Activated CD8-positive, alpha-beta T cell treated with anti-CD3 and anti-CD28 coated beads for 36 hours (primary cell): ENCODE results near the gene SFRP5. TPM values are rescaled to one million over a fixed set of nuclear protein-coding genes. Genes with fewer than 3 reads are reported as not detected.
A peak's percentile ranks its signal among the peaks of the same experiment; 100 is the strongest.

Experiments used
- ATAC-seq: fragments of 200-7000 bp; cut with Tn5 transposase; one replicate; pipeline ENCODE4 v1.10.0; 2021; ENCODE audit warnings: mild to moderate bottlenecking, moderate library complexity
- CTCF ChIA-PET: fragments of 350-600 bp; sonication (Branson Sonifier 250); formaldehyde crosslinking; loops from one replicate; lab custom pipeline; 2021; ENCODE audit warnings: antibody characterized with exemption; lab: Charles Lee
- POLR2A ChIA-PET: fragments of 350-600 bp; sonication (Branson Sonifier 250); formaldehyde crosslinking; loops from one replicate; lab custom pipeline; 2021; ENCODE audit warnings: antibody characterized with exemption; lab: Charles Lee
- DNase-seq: peaks from one replicate; pipeline ENCODE4 v3.0.0-alpha.2; 2020
- H3K27ac Mint-ChIP-seq: one replicate; pipeline ENCODE4 v1.8.0; 2021; ENCODE audit warnings: mild to moderate bottlenecking, mixed read lengths
- H3K27me3 Mint-ChIP-seq: one replicate; pipeline ENCODE4 v1.8.0; 2021; ENCODE audit warnings: mixed read lengths
- H3K36me3 Mint-ChIP-seq: one replicate; pipeline ENCODE4 v1.8.0; 2021; ENCODE audit warnings: low read depth, mixed read lengths
- H3K4me1 Mint-ChIP-seq: one replicate; pipeline ENCODE4 v1.8.0; 2021; ENCODE audit warnings: low read depth, mixed read lengths
- H3K4me3 Mint-ChIP-seq: one replicate; pipeline ENCODE4 v1.8.0; 2021; ENCODE audit warnings: mild to moderate bottlenecking, moderate library complexity, mixed read lengths
- H3K9me3 Mint-ChIP-seq: one replicate; pipeline ENCODE4 v1.8.0; 2021; ENCODE audit warnings: mixed read lengths
- intact Hi-C: fragments of 100-400 bp; cut with micrococcal nuclease; formaldehyde crosslinking; loops from one replicate; pipeline ENCODE4 v1.10.0; 2022
- total RNA-seq, 2 experiments: library from RNA; stranded (reverse); gene quantifications; one replicate each; pipeline ENCODE4 v1.2.3, GENCODE V29; 2021
- TF ChIP-seq, protein P1 (sequence below): fragments of 200-600 bp; IDR thresholded peaks from one replicate; pipeline ENCODE4 v1.8.0; 2022; ENCODE audit warnings: antibody characterized with exemption, mild to moderate bottlenecking

Gene SFRP5
- total RNA-seq, 2 experiments from 2014 or later = 0.60 to 0.74 TPM

DNA sequence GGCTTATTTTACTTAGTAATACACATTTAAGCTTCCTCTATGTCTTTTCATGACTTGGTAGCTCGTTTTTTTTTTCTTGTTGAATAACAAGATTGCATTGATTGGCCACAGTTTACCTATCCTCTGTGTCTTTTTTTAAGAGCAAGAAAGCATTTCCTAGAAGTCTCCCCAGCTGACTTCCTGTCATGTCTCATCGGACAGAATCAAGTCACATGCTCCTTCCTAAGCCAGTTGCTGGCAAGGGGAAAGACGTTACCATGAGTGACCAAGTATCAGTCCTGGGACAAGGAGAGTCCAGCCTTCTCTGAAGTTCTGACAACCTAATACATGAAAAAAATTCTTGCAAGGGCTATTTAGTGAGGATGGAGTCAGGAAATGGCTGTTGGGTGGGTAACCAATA lies 24.9 kb upstream of the SFRP5 start:
- Mint-ChIP-seq H3K27ac (peak overlapping the region; percentile 92), H3K4me1 (peaks cover 22% of the 10 kb centered on the region), H3K4me3 (peak overlapping the region; percentile 58), H3K9me3 (peaks cover 17% of the 10 kb centered on the region), H3K27me3 (no peaks in the 10 kb centered on the region), H3K36me3 (peaks cover 7% of the 10 kb centered on the region)
- ATAC-seq = peak; percentile 89
- ChIA-PET CTCF (interaction anchor here (1.0 to 9.3 kb wide), 4 partner anchors 47 to 120 kb away, joined by 3 to 232 read pairs (median 4); partner anchors contain the start of gene GOLGA7B), POLR2A (interaction anchor here (0.6 to 1.1 kb wide), 4 partner anchors 15 to 93 kb away, joined by 3 read pairs; partner anchors contain the start of gene ZFYVE27)
- DNase-seq = peak; percentile 63
- TF ChIP-seq, protein P1, sequence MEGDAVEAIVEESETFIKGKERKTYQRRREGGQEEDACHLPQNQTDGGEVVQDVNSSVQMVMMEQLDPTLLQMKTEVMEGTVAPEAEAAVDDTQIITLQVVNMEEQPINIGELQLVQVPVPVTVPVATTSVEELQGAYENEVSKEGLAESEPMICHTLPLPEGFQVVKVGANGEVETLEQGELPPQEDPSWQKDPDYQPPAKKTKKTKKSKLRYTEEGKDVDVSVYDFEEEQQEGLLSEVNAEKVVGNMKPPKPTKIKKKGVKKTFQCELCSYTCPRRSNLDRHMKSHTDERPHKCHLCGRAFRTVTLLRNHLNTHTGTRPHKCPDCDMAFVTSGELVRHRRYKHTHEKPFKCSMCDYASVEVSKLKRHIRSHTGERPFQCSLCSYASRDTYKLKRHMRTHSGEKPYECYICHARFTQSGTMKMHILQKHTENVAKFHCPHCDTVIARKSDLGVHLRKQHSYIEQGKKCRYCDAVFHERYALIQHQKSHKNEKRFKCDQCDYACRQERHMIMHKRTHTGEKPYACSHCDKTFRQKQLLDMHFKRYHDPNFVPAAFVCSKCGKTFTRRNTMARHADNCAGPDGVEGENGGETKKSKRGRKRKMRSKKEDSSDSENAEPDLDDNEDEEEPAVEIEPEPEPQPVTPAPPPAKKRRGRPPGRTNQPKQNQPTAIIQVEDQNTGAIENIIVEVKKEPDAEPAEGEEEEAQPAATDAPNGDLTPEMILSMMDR = no peak
- intact Hi-C loops = loop anchor here (5.0 to 10.0 kb wide), 2 partner anchors 56 to 248 kb away; no protein-coding TSS in a partner anchor

GRCh38 chr10:97795886-97796285 lies 24.1 kb upstream of the SFRP5 start:
- TF ChIP-seq, protein P1 = no peak
- H3K27ac Mint-ChIP-seq = peak overlapping the region; percentile 92
- H3K36me3 Mint-ChIP-seq = peaks cover 7% of the 10 kb centered on the region
- peaks cover 17% of the 10 kb centered on the region for H3K9me3 Mint-ChIP-seq
- ATAC-seq (no peak), DNase-seq (no peak)
- intact Hi-C loops = loop anchor here (5.0 to 10.0 kb wide), 2 partner anchors 56 to 249 kb away; no protein-coding TSS in a partner anchor
- no peak overlapping the region for H3K4me3 Mint-ChIP-seq
- ChIA-PET CTCF (interaction anchor here (0.9 to 9.3 kb wide), 4 partner anchors 9 to 74 kb away, joined by 3 to 232 read pairs (median 4); partner anchors contain the start of gene GOLGA7B), POLR2A (interaction anchor here (0.9 to 1.0 kb wide), 2 partner anchors 55 to 72 kb away, joined by 3 read pairs; no protein-coding TSS in a partner anchor)
- H3K4me1 Mint-ChIP-seq = peaks cover 22% of the 10 kb centered on the region
- H3K27me3 Mint-ChIP-seq = no peaks in the 10 kb centered on the region

GRCh38 chr10:97791824-97792721 lies 20.3 kb upstream of the SFRP5 start:
- H3K4me3 Mint-ChIP-seq = no peak overlapping the region
- ATAC-seq (peak; percentile 77), DNase-seq (peak; percentile 80)
- intact Hi-C loops = loop anchor here (2.0 to 10.0 kb wide), 2 partner anchors 77 to 253 kb away; no protein-coding TSS in a partner anchor
- peaks cover 4% of the 10 kb centered on the region for H3K9me3 Mint-ChIP-seq
- POLR2A ChIA-PET = interaction anchor here (1.2 to 1.8 kb wide), 2 partner anchors 47 to 78 kb away, joined by 3 to 6 read pairs; no protein-coding TSS in a partner anchor
- H3K27ac Mint-ChIP-seq = peak overlapping the region; percentile 58
- TF ChIP-seq, protein P1 = peak; percentile 96
- CTCF ChIA-PET = interaction anchor here (0.6 to 9.3 kb wide), 34 partner anchors 10 to 253 kb away, joined by 3 to 232 read pairs (median 4); partner anchors contain the start of genes GOLGA7B, SFRP5 and ZFYVE27
- peaks cover 16% of the 10 kb centered on the region for H3K4me1 Mint-ChIP-seq
- no peaks in the 10 kb centered on the region for H3K27me3 Mint-ChIP-seq
- peaks cover 2% of the 10 kb centered on the region for H3K36me3 Mint-ChIP-seq

GRCh38 chr10:97789770-97790397 lies 18.1 kb upstream of the SFRP5 start:
- H3K27ac Mint-ChIP-seq = no peak overlapping the region
- CTCF ChIA-PET = interaction anchor here (1.0 to 9.3 kb wide), 7 partner anchors 37 to 251 kb away, joined by 3 to 232 read pairs (median 3); no protein-coding TSS in a partner anchor

More at GRCh38 chr10:97789770-97790397, 18.1 kb upstream of the SFRP5 start:
- Mint-ChIP-seq H3K4me3 (no peak overlapping the region), H3K27me3 (no peaks in the 10 kb centered on the region), H3K36me3 (no peaks in the 10 kb centered on the region), H3K4me1 (peaks cover 3% of the 10 kb centered on the region), H3K9me3 (no peaks in the 10 kb centered on the region)
- DNase-seq (no peak), ATAC-seq (no peak)
- POLR2A ChIA-PET = interaction anchor here (1.6 kb wide), 1 partner anchor 28 kb away, joined by 4 read pairs; no protein-coding TSS in a partner anchor
- TF ChIP-seq, protein P1 = no peak
- intact Hi-C loops = loop anchor here (10.0 kb wide), 1 partner anchor 255 kb away; no protein-coding TSS in a partner anchor
